Kidney (tissue), 14 donors: ENCODE results near the gene SLC49A4. TPM values are rescaled to one million over a fixed set of nuclear protein-coding genes. Genes with fewer than 3 reads are reported as not detected.

Experiments used
- DNase-seq, 5 donors: peaks; one replicate each; pipeline ENCODE4 v3.0.0-alpha.2; 2013 to 2020
- FAIRE-seq: peaks from 2 replicates; lab custom pipeline; 2012; peaks lifted over from hg19 to GRCh38; lab: Jason Lieb, UNC
- H3K27ac ChIP-seq, 2 donors: one replicate each; pipeline ENCODE4 v1.7.0; 2013; ENCODE audit warnings: low read depth in 2 of 2, low read length in 2 of 2, inconsistent platforms in 1 of 2
- H3K27me3 ChIP-seq: one replicate; pipeline ENCODE4 v1.7.1; 2013; ENCODE audit warnings: low read length, inconsistent platforms; ENCODE audit not compliant: control insufficient read depth, insufficient read depth
- H3K36me3 ChIP-seq, 3 donors: one replicate each; pipeline versions ENCODE4 v1.7.0 to v1.7.1; 2013; ENCODE audit warnings: low read length in 3 of 3, control low read depth in 1 of 3, inconsistent platforms in 1 of 3; ENCODE audit not compliant: insufficient read depth in 3 of 3, control insufficient read depth in 2 of 3
- H3K4me1 ChIP-seq, 3 donors: one replicate each; pipeline versions ENCODE4 v1.7.0 to v1.7.1; 2013; ENCODE audit warnings: low read length in 3 of 3, inconsistent platforms in 1 of 3, low read depth in 1 of 3; ENCODE audit not compliant: control insufficient read depth in 2 of 3, insufficient read depth in 2 of 3
- H3K4me3 ChIP-seq, 3 donors: one replicate each; pipeline versions ENCODE4 v1.7.0 to v1.8.1; 2013; ENCODE audit warnings: low read length in 3 of 3, control low read depth in 1 of 3, inconsistent platforms in 1 of 3
- H3K9ac ChIP-seq, 3 donors: one replicate each; pipeline versions ENCODE4 v1.7.0 to v1.7.1; 2013; ENCODE audit warnings: low read length in 3 of 3, control low read depth in 1 of 3, inconsistent platforms in 1 of 3
- H3K9me3 ChIP-seq, 3 donors: one replicate each; pipeline versions ENCODE4 v1.7.0 to v1.7.1; 2013; ENCODE audit warnings: low read length in 3 of 3, control low read depth in 1 of 3, inconsistent platforms in 1 of 3; ENCODE audit not compliant: control insufficient read depth in 2 of 3, insufficient read depth in 1 of 3
- CTCF ChIP-seq: IDR thresholded peaks from 3 replicates; pipeline ENCODE4 v1.5.1; 2012; ENCODE audit warnings: mild to moderate bottlenecking, moderate library complexity, borderline replicate concordance; ENCODE audit not compliant: insufficient read depth; ENCODE audit errors: extremely low read depth
- intact Hi-C: fragments of 100-400 bp; cut with DNase I; formaldehyde crosslinking; loops from one replicate; pipeline ENCODE4 v1.11.1; 2022
- polyA plus RNA-seq: library from polyadenylated mRNA; stranded (reverse); fragments of 350-450 nt; fragmentation: Illumina TruSeq; extraction: RNeasy Lipid Tissue Mini Kit (QIAGEN cat#74804); gene quantifications from one replicate; pipeline ENCODE4 v1.2.3, GENCODE V29; 2014; ENCODE audit warnings: low read depth, low replicate concordance; ENCODE audit not compliant: insufficient read depth
- total RNA-seq: library from RNA; stranded (reverse); fragmentation: NEBNext Ultra II Directional; extraction: Animal tissue kit (Norgen Biotek cat#: 25700); gene quantifications from one replicate; pipeline ENCODE4 v1.2.1, GENCODE V29; 2021
- donor health status: control.
- donor health status: control.
- donor health status: control.
- donor health status: control.
- donor health status: control.
- donor health status: DM: yes; HTN: yes; CAD: no.
- donor health status: Normal renal cell carcinoma (clear cell type).

The SLC49A4 gene
- total and polyA plus RNA-seq, 2 donors from 2014 or later = 10.4 to 21.7 TPM

GRCh38 chr3:122800031-122800430 lies 5.2 kb downstream of the SLC49A4 start:
- intact Hi-C loops = no loop called here
- H3K36me3 ChIP-seq = no peaks in the 10 kb centered on the region
- no peaks in the 10 kb centered on the region for H3K27me3 ChIP-seq
- no peak overlapping the region for H3K27ac ChIP-seq
- peaks cover 3 to 6% (median 3%) of the 10 kb centered on the region in 3 donors for H3K4me1 ChIP-seq
- H3K9ac ChIP-seq = no peak overlapping the region
- FAIRE-seq = no peak
- no peak for TF ChIP-seq CTCF
- no peak overlapping the region for H3K4me3 ChIP-seq
- no peaks in the 10 kb centered on the region for H3K9me3 ChIP-seq
- no peak for DNase-seq

- no peak overlapping the region for H3K4me3 ChIP-seq
- peaks cover under 1 to 6% (median 1%) of the 10 kb centered on the region in 3 donors for H3K4me1 ChIP-seq
- no peak for DNase-seq
- H3K9me3 ChIP-seq = no peaks in the 10 kb centered on the region
- no peak overlapping the region for H3K9ac ChIP-seq
- H3K27me3 ChIP-seq = no peaks in the 10 kb centered on the region
- intact Hi-C loops = no loop called here
- no peak overlapping the region for H3K27ac ChIP-seq
- no peak for FAIRE-seq
- H3K36me3 ChIP-seq = no peaks in the 10 kb centered on the region
- TF ChIP-seq CTCF = no peak
These were observed 5.9 kb downstream of the SLC49A4 start for GRCh38 chr3:122800706-122801237.

- DNase-seq = no peak
- no peak overlapping the region for H3K9ac ChIP-seq
- no peaks in the 10 kb centered on the region for H3K36me3 ChIP-seq
- H3K4me1 ChIP-seq = no peaks in the 10 kb centered on the region
- H3K27me3 ChIP-seq = no peaks in the 10 kb centered on the region
- intact Hi-C loops = no loop called here
- H3K27ac ChIP-seq = no peak overlapping the region
- no peak for FAIRE-seq
- H3K4me3 ChIP-seq = no peak overlapping the region
- no peaks in the 10 kb centered on the region for H3K9me3 ChIP-seq
- no peak for TF ChIP-seq CTCF
These were observed 7.5 kb downstream of the SLC49A4 start for GRCh38 chr3:122802323-122802722.

- Histone ChIP-seq H3K9ac (no peak overlapping the region), H3K27me3 (no peaks in the 10 kb centered on the region), H3K36me3 (no peaks in the 10 kb centered on the region), H3K9me3 (no peaks in the 10 kb centered on the region), H3K4me1 (no peaks in the 10 kb centered on the region), H3K27ac (no peak overlapping the region), H3K4me3 (no peak overlapping the region)
- intact Hi-C loops = no loop called here
- TF ChIP-seq CTCF = no peak
- FAIRE-seq (no peak), DNase-seq (no peak)
These were observed 9.1 kb downstream of the SLC49A4 start for GRCh38 chr3:122803977-122804376.
